ENCODE results near the gene CD151. TPM values are rescaled to one million over a fixed set of nuclear protein-coding genes. Genes with fewer than 3 reads are reported as not detected.
A peak's percentile ranks its signal among the peaks of the same experiment; 100 is the strongest.

CD151 gene
- total and polyA plus RNA-seq, 5 donors: 406 to 671 (median 470) TPM

DNA sequence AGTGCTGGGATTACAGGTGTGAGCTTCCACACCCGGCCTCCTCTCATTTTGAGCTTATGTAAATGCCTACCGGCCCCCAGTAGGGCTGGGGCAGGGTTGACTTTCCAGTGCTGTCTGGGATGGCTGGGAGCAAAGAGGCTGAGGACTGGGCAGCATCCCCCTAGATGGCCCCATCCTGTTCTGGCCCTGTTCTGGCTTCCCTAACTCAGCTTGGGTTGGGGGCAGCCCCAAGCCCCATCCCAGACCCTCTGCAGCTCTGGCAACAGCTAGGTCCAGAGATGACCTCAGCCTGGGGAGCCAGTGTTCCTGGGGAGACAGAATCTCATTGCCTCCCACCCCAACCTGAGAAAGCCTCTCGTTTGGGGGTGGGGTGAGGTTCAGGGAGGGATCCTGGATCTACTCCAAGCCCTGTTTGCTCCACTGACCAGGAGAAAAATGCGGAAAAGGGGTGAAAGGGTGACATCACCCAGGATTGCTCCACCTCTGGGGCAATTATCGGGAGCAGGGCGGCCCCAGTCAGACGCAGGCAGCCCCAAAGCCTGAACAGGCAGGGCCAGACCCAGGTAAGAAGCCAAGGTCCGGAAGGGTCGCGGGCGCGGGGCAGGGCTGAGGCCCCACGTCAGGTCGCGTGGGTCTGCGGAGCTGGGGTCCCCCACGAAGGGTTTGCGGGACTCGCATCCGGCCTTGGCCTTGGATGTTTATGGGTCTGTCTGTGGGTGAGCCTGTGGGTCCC lies 14.2 kb upstream of the CD151 start, which contains the start of gene PNPLA2:
TSS of gene PNPLA2 (plus strand) at position 519 of the 733 bp plus-strand sequence. CDS start 805 bp downstream, outside the sequence.
- no peaks in the 10 kb centered on the region for H3K9me3 ChIP-seq (ENCODE audit: control insufficient read depth, low read length)
- H3K27ac ChIP-seq (ENCODE audit: low read length): peak within 1 kb of the TSS; percentile 97
- no peaks in the 10 kb centered on the region for H3K27me3 ChIP-seq (ENCODE audit: control insufficient read depth, insufficient read depth)
- 25% methylated on average over 20 of the region's 20 CpGs for WGBS
- intact Hi-C loops (cut with DNase I): no loop called here
- peak; percentile 1 to 3 for ATAC-seq
- peak in 1 of 3 donors; percentile 79 for DNase-seq
- peak within 1 kb of the TSS; percentile 92 for H3K4me3 ChIP-seq (ENCODE audit: low read length)
- H3K4me1 ChIP-seq (ENCODE audit: control insufficient read depth, insufficient read depth, low read length): peaks cover 7% of the 10 kb centered on the region

DNA sequence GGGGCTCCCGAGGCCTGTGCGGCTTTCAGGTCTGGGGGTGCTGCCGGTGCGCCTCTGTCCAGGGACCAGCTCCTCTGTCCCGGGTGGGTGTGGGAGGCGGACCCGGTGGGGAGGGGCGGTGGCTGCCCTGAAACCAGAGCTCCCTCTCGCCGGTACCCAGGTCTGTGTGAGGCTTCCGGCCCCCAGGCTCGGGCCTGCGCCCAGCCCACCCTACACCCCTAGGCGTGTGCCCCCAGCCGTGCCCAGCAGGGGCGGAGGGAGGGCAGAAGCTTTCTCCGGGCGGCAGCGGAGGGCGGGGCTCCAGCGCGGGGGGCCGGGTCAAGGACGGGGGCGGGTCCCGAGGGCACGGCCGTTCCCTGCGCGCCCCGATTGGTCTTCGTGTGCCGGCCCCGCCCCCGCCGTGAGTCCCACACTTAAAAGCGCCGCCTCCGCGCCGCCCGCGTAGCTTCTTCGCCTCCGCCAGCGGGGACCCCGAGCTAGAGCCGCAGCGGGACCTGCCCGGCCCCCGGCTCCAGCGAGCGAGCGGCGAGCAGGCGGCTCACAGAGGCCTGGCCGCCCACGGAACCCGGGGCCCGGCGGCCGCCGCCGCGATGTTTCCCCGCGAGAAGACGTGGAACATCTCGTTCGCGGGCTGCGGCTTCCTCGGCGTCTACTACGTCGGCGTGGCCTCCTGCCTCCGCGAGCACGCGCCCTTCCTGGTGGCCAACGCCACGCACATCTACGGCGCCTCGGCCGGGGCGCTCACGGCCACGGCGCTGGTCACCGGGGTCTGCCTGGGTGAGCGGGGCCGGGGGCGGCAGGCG lies 13.4 kb upstream of the CD151 start:
- intact Hi-C loops (cut with DNase I): no loop called here
- Histone ChIP-seq H3K27me3 (ENCODE audit: control insufficient read depth, insufficient read depth) (no peaks in the 10 kb centered on the region), H3K4me3 (ENCODE audit: low read length) (peak overlapping the region; percentile 92), H3K9me3 (ENCODE audit: control insufficient read depth, low read length) (no peaks in the 10 kb centered on the region), H3K4me1 (ENCODE audit: control insufficient read depth, insufficient read depth, low read length) (peaks cover 7% of the 10 kb centered on the region), H3K27ac (ENCODE audit: low read length) (peak overlapping the region; percentile 97)
- DNase-seq: peak; percentile 94 to 98 (median 97)
- ATAC-seq: peak; percentile 83 to 89
- WGBS: under 1% methylated on average over 96 of the region's 96 CpGs

DNA sequence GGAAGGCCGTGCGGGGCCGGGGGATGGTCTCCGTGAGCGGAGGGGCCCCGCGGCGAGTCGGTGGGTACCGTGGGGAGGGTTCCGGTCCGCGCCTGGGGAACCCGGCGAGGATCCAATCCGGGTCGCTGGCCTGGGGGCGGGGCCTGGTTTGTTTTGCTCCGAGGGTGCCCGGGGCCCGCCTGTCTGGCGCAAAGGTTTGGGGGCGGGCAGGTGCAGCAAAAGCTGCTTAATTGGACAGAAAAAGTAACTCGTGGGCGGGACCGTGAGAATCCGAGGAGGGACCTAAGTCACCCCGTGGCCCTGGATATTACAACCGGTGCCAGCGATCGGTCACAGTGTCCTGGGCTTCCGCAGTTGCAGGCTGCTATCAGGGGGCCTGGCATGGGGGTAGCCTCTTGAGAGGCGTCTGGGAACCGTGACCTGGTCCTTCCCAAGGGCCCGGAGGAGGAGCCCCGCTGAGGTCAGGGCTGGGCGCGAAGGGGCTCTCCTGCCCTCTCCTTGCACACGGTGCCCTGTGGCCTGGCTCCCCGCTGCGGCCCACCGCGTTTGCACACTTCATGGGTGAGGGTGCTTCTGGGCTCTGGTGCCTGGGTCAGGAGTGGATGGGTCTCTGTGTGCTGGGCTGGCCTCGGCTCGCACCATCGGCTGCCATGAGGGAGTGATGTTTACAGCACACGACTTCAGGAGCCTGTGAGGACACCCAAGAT lies 12.7 kb upstream of the CD151 start:
- H3K4me3 ChIP-seq (ENCODE audit: low read length): peak overlapping the region; percentile 92
- peak overlapping the region; percentile 97 for H3K27ac ChIP-seq (ENCODE audit: low read length)
- no peaks in the 10 kb centered on the region for H3K9me3 ChIP-seq (ENCODE audit: control insufficient read depth, low read length)
- no peaks in the 10 kb centered on the region for H3K27me3 ChIP-seq (ENCODE audit: control insufficient read depth, insufficient read depth)
- ATAC-seq: peak; percentile 50 to 57
- H3K4me1 ChIP-seq (ENCODE audit: control insufficient read depth, insufficient read depth, low read length): peaks cover 7% of the 10 kb centered on the region
- intact Hi-C loops (cut with DNase I): no loop called here
- WGBS: 2% methylated on average over 47 of the region's 47 CpGs
- DNase-seq: peak; percentile 87 to 95 (median 95)

DNA sequence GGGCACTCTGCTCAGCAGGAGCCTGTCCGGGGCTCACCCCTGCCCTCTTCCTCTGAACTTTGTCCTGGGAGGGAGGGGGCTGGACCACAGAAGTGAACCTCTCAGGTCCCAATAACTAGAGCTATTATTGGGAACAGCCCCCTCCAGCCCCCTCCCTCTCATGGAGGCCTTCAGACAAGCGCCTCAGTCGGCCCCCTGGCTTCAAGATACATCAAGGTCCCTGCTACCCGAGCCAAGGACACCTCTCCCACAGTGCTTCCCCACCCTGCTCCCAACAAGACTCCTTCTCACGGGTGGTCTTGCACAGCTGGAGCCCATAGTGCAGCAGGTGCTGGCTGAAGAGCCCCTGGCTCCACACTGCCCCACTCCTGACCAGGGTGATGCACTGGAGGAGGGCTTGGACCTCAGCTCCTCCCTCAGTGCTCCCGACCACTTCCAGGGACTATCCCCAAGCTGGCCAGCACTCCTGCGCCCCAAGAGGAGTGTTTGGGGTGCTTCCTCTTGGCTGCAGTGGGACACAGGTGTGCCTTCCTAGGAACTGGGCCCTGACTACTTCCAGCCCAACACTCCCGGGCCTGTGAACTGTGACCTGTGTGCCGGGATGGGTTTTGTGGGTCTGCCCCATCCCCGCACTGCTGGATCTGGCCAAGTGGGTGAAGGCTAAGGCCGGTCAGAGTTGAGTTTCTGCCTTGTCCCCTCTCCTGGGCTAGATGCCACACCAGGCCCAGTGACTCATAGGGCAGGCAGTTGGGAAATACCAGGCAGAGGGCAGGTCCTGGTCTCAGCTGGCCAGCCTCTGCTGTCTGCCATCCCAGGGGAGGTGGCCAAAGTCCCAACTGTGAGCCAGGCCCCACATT lies 11.9 kb upstream of the CD151 start:
- Histone ChIP-seq H3K27ac (ENCODE audit: low read length) (peak overlapping the region; percentile 97), H3K27me3 (ENCODE audit: control insufficient read depth, insufficient read depth) (no peaks in the 10 kb centered on the region), H3K4me1 (ENCODE audit: control insufficient read depth, insufficient read depth, low read length) (peaks cover 7% of the 10 kb centered on the region), H3K9me3 (ENCODE audit: control insufficient read depth, low read length) (no peaks in the 10 kb centered on the region), H3K4me3 (ENCODE audit: low read length) (peak overlapping the region; percentile 92)
- peak; percentile 27 to 49 for ATAC-seq
- 51% methylated on average over 11 of the region's 11 CpGs for WGBS
- peak; percentile 81 to 88 (median 84) for DNase-seq
- intact Hi-C loops (cut with DNase I): no loop called here

- Histone ChIP-seq H3K27ac (ENCODE audit: low read length) (peak overlapping the region; percentile 44), H3K4me3 (ENCODE audit: low read length) (no peak overlapping the region), H3K27me3 (ENCODE audit: control insufficient read depth, insufficient read depth) (no peaks in the 10 kb centered on the region), H3K9me3 (ENCODE audit: control insufficient read depth, low read length) (no peaks in the 10 kb centered on the region), H3K4me1 (ENCODE audit: control insufficient read depth, insufficient read depth, low read length) (peaks cover 7% of the 10 kb centered on the region)
- ATAC-seq (no peak), DNase-seq (peak in 2 of 3 donors; percentile 76 to 77)
- intact Hi-C loops (cut with DNase I): no loop called here
- 70% methylated on average over 22 of the region's 22 CpGs for WGBS
These were observed 11.0 kb upstream of the CD151 start for GRCh38 chr11:821512-822371.

DNA sequence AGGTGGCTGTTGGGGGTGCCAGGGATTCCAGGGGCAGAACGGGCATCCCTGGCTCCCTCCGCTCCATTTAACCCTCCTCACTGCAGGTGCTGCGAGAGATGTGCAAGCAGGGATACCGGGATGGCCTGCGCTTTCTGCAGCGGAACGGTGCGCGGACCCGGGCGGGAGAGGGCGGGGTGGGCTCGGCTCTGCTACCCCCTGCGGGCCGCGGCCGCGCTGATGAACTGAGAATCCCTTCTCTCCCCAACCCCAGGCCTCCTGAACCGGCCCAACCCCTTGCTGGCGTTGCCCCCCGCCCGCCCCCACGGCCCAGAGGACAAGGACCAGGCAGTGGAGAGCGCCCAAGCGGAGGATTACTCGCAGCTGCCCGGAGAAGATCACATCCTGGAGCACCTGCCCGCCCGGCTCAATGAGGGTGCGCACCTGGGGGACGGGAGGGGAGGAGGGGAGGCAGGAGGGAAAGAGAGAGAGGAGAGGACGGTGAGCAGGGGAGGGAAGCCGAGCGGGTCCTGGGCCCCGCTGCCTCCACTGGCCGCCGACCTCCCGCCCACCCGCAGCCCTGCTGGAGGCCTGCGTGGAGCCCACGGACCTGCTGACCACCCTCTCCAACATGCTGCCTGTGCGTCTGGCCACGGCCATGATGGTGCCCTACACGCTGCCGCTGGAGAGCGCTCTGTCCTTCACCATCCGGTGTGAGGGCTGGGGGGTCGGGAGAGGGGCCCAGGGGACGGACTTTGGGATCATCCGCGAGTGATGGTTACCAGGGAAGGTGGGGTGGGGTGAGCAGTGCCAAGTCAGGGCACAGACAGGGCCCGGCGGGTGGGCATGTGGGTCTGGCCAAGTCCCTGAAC lies 9.1 kb upstream of the CD151 start:
- Histone ChIP-seq H3K4me3 (ENCODE audit: low read length) (no peak overlapping the region), H3K9me3 (ENCODE audit: control insufficient read depth, low read length) (no peaks in the 10 kb centered on the region), H3K27ac (ENCODE audit: low read length) (no peak overlapping the region), H3K27me3 (ENCODE audit: control insufficient read depth, insufficient read depth) (no peaks in the 10 kb centered on the region), H3K4me1 (ENCODE audit: control insufficient read depth, insufficient read depth, low read length) (peaks cover 7% of the 10 kb centered on the region)
- intact Hi-C loops (cut with DNase I): no loop called here
- ATAC-seq (no peak), DNase-seq (peak in 1 of 3 donors; percentile 62)
- WGBS: 88% methylated on average over 53 of the region's 53 CpGs

DNA sequence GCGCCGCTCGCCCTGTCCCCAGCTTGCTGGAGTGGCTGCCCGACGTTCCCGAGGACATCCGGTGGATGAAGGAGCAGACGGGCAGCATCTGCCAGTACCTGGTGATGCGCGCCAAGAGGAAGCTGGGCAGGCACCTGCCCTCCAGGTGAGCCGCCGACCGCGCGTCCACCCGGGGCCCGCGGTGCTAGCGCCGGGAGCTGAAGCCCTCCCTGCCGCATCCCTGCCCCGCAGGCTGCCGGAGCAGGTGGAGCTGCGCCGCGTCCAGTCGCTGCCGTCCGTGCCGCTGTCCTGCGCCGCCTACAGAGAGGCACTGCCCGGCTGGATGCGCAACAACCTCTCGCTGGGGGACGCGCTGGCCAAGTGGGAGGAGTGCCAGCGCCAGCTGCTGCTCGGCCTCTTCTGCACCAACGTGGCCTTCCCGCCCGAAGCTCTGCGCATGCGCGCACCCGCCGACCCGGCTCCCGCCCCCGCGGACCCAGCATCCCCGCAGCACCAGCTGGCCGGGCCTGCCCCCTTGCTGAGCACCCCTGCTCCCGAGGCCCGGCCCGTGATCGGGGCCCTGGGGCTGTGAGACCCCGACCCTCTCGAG lies 8.4 kb upstream of the CD151 start:
- Histone ChIP-seq H3K9me3 (ENCODE audit: control insufficient read depth, low read length) (no peaks in the 10 kb centered on the region), H3K27ac (ENCODE audit: low read length) (no peak overlapping the region), H3K4me3 (ENCODE audit: low read length) (no peak overlapping the region), H3K4me1 (ENCODE audit: control insufficient read depth, insufficient read depth, low read length) (peaks cover 7% of the 10 kb centered on the region), H3K27me3 (ENCODE audit: control insufficient read depth, insufficient read depth) (no peaks in the 10 kb centered on the region)
- intact Hi-C loops (cut with DNase I): no loop called here
- peak in 1 of 3 donors; percentile 66 for DNase-seq
- ATAC-seq: no peak
- WGBS: 84% methylated on average over 59 of the region's 59 CpGs

DNA sequence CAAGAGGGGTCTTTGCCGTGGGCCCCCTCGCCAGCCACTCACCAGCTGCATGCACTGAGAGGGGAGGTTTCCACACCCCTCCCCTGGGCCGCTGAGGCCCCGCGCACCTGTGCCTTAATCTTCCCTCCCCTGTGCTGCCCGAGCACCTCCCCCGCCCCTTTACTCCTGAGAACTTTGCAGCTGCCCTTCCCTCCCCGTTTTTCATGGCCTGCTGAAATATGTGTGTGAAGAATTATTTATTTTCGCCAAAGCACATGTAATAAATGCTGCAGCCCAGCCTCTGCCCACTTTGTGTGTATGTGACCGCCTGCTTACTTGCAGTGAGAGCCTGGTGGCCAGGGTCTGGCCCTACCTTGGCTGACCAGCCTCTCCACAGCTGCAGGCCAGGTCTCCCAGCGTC lies 7.8 kb upstream of the CD151 start:
- Histone ChIP-seq H3K4me3 (ENCODE audit: low read length) (no peak overlapping the region), H3K4me1 (ENCODE audit: control insufficient read depth, insufficient read depth, low read length) (peaks cover 10% of the 10 kb centered on the region), H3K27ac (ENCODE audit: low read length) (no peak overlapping the region), H3K9me3 (ENCODE audit: control insufficient read depth, low read length) (no peaks in the 10 kb centered on the region), H3K27me3 (ENCODE audit: control insufficient read depth, insufficient read depth) (no peaks in the 10 kb centered on the region)
- ATAC-seq: no peak
- no peak for DNase-seq
- intact Hi-C loops (cut with DNase I): no loop called here
- WGBS: 87% methylated on average over 11 of the region's 11 CpGs
